Subcutaneous adipose tissue (tissue), 4 donors: Measurements from ENCODE around the gene GUCY1A1. TPM values are rescaled to one million over a fixed set of nuclear protein-coding genes. Genes with fewer than 3 reads are reported as not detected.

Experiments
- total RNA-seq, 4 donors: library from RNA; depleted of rRNA; stranded (reverse); fragments of >200 nt; gene quantifications; one replicate each; pipeline ENCODE4 v1.1.0, GENCODE V29; 2016
- TF ChIP-seq, protein P1 (sequence below): fragments of 450-650 bp; IDR thresholded peaks from one replicate; pipeline ENCODE4 v1.5.1; 2016; ENCODE audit warnings: low read depth, mild to moderate bottlenecking, control low read depth, antibody characterized with exemption, moderate library complexity

GUCY1A1 gene
- total RNA-seq, 4 donors from 2014 or later, result 3.2 to 21.1 (median 8.7) TPM

DNA sequence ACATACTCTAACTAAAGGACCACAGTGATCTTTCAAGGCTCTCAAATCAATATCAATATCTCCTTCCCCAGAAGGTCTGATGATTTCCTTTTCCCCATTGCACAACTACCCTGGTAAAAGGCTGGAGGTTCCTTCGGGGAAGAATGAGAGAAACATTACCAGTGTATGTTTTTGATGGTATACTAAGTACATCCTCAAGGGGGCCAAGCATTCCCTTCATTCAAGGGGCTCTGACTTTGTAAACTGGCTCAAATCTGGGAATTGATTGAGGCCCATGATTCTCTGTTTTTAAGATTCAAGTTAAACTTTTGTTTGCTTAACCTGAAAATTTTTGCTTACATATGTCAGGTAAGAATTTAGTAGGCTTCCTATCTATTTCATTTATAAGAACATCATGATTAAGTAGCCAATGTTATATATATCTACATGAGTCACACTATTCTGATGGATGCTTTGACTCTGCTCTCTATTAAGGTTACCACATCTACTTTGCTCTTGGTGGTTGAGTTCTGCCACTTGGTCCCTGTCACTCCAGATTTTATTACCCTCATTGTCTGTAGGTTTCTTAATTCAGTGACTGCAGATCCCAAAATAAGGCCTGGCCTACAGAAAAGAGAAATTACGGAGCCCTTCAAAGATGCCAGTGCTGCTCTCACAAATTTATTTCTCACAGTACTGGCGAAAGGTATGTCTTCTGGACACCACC, 75.8 kb downstream of the GUCY1A1 start:
- TF ChIP-seq, protein P1, sequence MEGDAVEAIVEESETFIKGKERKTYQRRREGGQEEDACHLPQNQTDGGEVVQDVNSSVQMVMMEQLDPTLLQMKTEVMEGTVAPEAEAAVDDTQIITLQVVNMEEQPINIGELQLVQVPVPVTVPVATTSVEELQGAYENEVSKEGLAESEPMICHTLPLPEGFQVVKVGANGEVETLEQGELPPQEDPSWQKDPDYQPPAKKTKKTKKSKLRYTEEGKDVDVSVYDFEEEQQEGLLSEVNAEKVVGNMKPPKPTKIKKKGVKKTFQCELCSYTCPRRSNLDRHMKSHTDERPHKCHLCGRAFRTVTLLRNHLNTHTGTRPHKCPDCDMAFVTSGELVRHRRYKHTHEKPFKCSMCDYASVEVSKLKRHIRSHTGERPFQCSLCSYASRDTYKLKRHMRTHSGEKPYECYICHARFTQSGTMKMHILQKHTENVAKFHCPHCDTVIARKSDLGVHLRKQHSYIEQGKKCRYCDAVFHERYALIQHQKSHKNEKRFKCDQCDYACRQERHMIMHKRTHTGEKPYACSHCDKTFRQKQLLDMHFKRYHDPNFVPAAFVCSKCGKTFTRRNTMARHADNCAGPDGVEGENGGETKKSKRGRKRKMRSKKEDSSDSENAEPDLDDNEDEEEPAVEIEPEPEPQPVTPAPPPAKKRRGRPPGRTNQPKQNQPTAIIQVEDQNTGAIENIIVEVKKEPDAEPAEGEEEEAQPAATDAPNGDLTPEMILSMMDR, result no peak

DNA sequence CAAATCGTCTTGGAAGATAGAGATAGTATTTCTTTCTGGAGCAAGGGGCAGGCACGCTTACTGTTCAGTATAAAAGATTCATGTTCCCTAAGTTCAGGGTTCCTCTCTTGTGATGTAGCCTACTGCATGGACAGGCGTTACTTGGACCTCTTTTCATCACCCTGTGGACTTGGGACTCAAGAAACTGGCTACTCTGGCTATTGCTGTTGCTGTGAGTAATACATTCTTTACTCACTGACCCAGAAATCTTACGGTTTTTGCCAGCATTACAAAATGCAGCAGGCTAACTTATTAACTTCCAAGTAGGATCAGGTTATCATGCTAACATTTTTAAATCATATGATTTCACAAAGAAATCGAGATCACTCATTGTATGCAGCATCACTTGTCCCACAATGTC, 79.3 kb downstream of the GUCY1A1 start:
- TF ChIP-seq, protein P1, result no peak

DNA sequence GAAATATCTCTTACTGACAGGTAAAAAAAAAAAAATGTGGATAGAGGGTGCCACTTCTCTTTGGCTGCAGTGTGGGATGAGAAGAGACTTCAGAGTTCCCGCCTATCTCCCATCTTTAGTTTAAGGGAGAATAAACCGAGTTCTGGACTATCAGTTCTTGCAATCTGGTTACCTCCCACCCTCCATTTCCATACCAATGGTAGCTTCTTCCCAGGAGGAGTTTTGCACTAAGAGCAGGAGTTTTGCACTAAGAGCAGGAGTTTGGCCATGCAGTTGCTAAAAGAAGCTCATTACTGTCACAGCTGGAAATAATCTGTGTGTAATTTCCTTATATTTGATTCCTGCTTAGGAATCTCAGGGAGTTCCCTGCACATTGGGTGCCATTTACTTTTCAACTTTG, 81.4 kb downstream of the GUCY1A1 start:
- TF ChIP-seq, protein P1, result no peak

DNA sequence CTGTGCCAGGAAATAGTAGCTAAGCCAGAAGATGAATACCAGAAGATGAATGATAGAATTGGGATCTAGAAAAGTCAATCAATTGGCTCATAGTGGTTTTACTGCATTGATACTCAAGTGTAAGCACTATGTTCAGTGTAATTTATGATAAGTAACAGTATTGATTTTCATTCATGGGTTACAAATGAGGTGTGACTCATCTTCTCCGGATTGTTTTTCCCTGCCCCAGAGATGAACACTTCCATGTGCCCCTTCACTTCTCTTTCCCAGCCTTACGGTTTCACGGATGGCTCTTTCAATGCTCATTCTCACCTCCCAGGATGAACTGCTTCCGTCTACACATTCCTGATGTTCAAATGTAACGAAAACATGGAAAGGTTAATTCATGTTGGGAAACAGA, 82.4 kb downstream of the GUCY1A1 start:
- TF ChIP-seq, protein P1, result no peak

DNA sequence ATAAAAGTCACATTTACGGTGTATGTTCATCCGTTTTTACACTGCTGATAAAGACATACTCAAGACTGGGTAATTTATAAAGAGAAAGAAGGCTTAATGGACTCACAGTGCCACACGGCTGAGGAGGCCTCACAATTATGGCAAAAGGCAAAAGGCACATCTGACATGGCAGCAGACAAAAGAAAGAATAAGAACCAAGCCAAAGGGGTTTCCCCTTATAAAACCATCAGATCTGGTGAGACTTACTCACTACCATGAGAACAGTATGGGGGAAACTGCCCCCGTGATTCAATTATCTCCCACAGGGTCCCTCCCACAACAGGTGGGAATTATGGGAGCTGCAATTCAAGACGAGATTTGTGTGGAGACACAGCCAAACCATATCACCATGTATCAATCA, 84.9 kb downstream of the GUCY1A1 start:
- TF ChIP-seq, protein P1, result no peak

DNA sequence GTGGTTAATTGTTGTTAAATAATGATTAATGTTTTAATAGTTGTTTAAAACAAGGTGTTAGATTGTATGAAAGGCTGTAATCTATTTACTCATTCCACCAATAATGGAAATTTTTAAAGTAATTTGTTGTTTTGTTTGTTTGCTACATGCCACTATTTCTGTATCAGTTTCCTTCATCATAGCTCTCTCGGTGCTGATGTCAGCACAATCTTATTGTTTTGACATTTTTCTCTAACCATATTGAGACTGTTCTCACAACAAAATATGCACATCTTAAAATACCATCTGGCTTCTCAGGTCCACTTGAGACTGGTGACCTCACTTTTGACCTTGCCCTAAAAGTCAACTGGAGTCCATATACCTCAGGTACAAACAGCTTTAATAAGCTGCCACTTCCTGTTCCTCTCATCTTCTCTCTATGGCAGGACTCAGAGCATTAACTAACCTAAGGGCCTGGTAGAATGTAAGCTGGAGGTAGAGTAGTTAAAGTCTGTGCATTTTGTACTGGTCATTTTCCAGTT, 91.2 kb downstream of the GUCY1A1 start:
- TF ChIP-seq, protein P1, result no peak

DNA sequence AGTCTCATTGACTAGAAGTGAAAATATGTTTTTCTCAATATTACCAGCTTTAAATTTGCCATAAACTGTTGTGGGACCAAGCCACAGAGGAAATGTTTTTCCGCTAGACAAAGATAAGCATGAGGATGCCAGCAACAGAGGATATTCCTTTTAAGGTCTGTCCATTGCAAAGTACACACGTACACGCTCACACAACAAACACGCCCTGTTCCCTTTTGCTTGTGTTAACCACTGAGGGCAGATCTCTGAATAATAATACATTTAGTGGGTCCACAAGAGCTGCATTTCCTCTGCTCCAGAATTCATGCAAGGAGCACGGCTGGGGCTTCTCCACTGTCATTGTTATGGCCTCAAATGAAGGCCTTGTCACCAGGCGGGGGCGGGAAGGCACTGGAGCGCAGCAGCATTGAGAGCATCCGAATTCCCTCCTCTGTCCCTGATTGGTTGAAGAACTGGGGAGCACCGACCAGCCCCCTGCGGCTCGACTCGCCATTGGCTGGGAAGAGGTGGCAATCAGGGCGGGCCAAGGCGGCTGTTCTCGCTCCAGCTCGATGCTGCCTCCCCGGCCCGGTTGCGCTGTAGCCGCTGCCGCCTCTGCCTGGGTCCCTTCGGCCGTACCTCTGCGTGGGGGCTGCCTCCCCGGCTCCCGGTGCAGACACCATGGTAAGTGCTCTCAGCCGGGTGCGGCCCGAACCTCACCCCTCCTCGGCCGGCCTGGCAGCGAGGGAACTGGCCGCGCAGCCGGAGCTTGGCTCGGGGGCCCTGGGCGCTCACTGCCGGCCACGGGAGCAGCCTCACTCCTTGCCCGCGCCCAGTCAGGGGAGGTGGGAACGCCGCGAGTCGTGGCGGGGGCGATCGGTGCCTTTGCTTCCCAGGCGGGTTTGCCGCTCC, 92.1 kb downstream of the GUCY1A1 start, which contains the start of gene GUCY1B1:
GUCY1B1 (plus strand) TSS at position 541 of the 891 bp plus-strand sequence; CDS start at position 661, 120 bp downstream.
- TF ChIP-seq, protein P1, result no peak
